GM12891 (cell line): Measurements from ENCODE around the gene EIF4ENIF1.

Experiments
- POLR2A ChIP-seq: IDR thresholded peaks from 2 replicates; pipeline ENCODE4 v1.6.1; 2011; ENCODE audit warnings: low read depth, low read length, control low read depth
- TAF1 ChIP-seq: IDR thresholded peaks from 2 replicates; pipeline ENCODE4 v1.6.1; 2011; ENCODE audit warnings: low read depth, low read length, control low read depth

DNA sequence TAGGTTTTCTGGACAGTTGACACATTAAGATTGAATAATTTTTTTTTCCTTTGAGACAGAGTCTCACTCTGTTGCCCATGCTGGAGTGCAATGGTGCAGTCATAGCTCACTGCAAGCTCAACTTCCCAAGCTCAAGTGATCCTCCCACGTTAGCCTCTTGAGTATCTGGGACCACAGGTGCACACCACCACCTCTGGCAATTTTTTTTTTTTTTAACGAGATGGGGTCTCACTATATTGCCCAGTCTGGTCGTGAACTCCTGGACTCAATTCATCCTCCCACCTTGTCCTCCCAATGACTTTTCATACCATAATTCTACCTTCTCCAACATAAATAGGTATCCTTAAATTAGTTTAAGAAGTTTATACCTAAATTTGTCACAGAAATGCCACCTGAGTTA, 8.5 kb downstream of the EIF4ENIF1 start:
- no peak for TF ChIP-seq TAF1
- TF ChIP-seq POLR2A: no peak
